GM18907 (cell line): ENCODE data around the gene FNDC8.
"Not testable (repeated sequence)": the region's sequence is repeated elsewhere in the genome, so short reads cannot be mapped to it uniquely, and the experiment has no call there.

Experiments
- ATAC-seq: cut with Tn5 transposase; IDR thresholded peaks from one replicate; pipeline ENCODE4 v1.9.1; 2021; ENCODE audit warnings: mild to moderate bottlenecking, moderate library complexity; ENCODE audit not compliant: unreplicated experiment

Gene FNDC8

GRCh38 chr17:35167666-35168065 lies 46.3 kb downstream of the FNDC8 start:
- no peak for ATAC-seq

GRCh38 chr17:35169835-35170363 lies 48.5 kb downstream of the FNDC8 start:
- ATAC-seq, result no peak

DNA sequence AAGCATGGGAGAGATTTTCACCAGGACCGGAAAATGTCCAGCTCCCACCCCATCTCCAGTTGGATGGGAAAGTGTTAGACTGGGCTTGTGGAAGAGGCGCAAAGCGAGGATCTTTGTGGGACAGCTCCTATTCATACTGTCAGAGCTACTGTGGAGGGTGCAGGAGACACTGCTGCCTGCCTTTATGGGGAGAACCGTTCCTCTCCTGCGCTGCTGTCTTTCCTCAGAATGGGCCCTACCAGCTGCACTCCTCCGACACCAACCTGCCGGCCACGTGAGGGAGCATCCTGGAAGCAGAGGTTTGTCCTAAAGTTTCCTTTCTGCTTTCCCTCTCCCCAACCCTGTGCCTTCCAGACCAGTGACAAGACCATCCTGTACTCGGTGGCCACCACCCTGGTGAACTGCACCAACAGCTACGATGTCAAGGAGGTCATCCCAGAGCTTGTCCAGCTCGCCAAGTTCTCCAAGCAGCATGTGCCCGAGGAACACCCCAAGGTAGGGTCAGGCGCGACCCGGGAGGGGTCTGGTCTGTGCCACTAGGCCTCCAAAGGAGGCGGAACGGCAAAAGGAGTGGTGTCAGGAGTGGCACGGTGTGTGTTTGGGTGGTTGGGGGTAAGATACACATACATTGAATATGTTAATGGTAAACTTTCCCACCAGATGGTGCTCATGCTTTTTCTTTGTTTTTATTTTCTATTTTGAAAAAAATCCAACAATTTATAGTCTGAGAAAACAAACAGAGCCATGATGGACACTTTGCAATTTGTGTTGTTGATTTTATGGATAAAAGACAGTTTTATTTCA lies 49.8 kb downstream of the FNDC8 start:
- ATAC-seq, result no peak

DNA sequence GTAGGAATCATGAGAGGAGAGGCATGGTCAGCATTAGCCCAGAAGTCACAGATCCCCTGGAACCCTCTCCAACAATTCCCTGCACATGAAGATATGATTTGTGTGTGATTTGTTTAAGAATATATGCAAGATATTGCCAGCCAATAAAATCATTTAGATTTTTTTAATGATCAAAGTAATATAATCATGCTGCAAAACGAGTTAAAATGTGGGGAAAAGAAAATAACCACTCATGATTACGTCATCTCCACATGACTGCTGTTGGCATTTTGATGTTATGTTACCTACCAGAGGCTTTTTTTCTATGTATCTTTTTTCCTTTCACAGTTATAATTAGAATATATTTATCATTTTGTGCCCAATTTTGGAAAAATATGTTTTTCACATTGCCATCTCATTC lies 50.4 kb downstream of the FNDC8 start:
- no peak for ATAC-seq

- ATAC-seq, result not testable (repeated sequence)
These were observed 50.9 kb downstream of the FNDC8 start for GRCh38 chr17:35172321-35172720.

- ATAC-seq, result no peak
These were observed 53.5 kb downstream of the FNDC8 start for GRCh38 chr17:35174835-35175334.

DNA sequence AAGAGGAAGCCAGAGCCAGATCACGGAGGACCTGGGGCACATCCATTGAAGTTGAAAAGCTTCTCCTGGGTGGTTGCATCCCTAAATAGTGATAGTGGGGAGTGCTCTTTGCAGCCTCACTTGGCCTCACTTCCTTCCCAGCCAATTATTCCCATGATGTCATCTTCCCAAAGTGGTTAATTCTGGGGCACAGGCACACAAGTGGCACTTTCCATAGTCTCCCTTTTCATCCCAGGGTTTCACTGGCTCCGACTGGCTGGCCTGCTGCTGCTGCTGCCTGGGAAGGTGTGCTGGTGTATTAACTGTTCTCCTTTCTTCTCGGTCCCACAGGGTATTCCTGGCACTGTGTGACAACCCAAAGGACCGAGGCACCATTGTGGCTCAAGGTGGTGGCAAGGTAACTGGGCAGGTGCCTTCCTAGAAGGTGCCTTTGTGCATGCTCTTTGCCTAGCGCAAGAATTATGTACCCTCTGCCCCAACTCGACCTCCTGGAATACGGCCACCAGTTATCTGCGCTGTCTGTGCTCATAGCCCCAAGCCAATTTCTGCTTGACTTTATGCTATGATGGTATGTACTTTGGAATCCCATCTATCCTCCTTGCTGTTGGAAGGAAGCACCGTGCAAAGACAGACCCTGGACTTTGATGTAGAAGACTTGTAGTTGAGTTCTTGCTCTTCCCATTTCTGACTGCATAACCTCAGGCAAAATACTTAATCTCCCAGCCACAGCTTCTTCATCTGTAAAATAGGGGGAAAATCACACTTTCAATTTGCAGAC lies 54.4 kb downstream of the FNDC8 start:
- no peak for ATAC-seq

- no peak for ATAC-seq
These were observed 55.5 kb downstream of the FNDC8 start for GRCh38 chr17:35176897-35177296.

DNA sequence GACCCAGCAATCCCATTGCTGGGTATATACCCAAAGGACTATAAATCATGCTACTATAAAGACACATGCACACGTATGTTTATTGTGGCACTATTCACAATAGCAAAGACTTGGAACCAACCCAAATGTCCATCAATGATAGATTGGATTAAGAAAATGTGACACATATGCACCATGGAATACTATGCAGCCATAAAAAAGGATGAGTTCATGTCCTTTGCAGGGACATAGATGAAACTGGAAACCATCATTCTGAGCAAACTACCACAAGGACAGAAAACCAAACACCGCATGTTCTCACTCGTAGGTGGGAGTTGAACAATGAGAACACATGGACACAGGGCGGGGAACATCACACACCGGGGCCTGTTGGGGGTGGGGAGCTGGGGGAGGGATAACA lies 58.0 kb downstream of the FNDC8 start:
- not testable (repeated sequence) for ATAC-seq
